Measurements from ENCODE around the gene ITGB8. TPM values are rescaled to one million over a fixed set of nuclear protein-coding genes. Genes with fewer than 3 reads are reported as not detected.
A peak's percentile ranks its signal among the peaks of the same experiment; 100 is the strongest.
"Not testable (repeated sequence)": the region's sequence is repeated elsewhere in the genome, so short reads cannot be mapped to it uniquely, and the experiment has no call there.

The ITGB8 gene
- polyA plus RNA-seq, 3 donors: 33.1 to 67.9 (median 39.6) TPM

- DNase-seq (ENCODE audit: extremely low read depth in 1 of 11, low read depth in 9 of 11, low spot score in 4 of 11): no peak
These were observed 24.2 kb downstream of the ITGB8 start for GRCh38 chr7:20354610-20355528.

DNA sequence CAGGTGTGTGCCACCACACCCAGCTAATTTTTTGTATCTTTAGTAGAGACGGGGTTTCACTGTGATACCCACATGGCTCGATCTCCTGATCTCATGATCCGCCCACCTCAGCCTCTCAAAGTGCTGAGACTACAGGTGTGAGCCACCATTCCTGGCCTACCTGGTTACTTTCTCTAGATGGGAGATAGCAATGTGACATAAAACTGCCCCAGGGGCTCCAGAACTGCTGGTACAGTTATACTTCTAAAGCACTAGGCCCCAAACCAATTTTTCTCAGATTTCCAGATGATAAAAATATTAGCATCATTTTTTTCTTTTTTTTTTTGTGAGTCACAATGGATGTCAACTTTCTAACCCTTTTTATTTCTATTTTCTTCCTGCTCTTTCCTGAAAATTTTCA, 27.4 kb downstream of the ITGB8 start:
- DNase-seq (ENCODE audit: extremely low read depth in 1 of 11, low read depth in 9 of 11, low spot score in 4 of 11): no peak

GRCh38 chr7:20358762-20359282, 28.1 kb downstream of the ITGB8 start:
- DNase-seq (ENCODE audit: extremely low read depth in 1 of 11, low read depth in 9 of 11, low spot score in 4 of 11): no peak

GRCh38 chr7:20359341-20359963, 28.8 kb downstream of the ITGB8 start:
- DNase-seq (ENCODE audit: extremely low read depth in 1 of 11, low read depth in 9 of 11, low spot score in 4 of 11): no peak

- DNase-seq (ENCODE audit: extremely low read depth in 1 of 11, low read depth in 9 of 11, low spot score in 4 of 11): no peak
These were observed 32.0 kb downstream of the ITGB8 start for GRCh38 chr7:20362574-20363253.

- no peak for DNase-seq (ENCODE audit: extremely low read depth in 1 of 11, low read depth in 9 of 11, low spot score in 4 of 11)
These were observed 34.0 kb downstream of the ITGB8 start for GRCh38 chr7:20364571-20365196.

- no peak for DNase-seq (ENCODE audit: extremely low read depth in 1 of 11, low read depth in 9 of 11, low spot score in 4 of 11)
These were observed 34.8 kb downstream of the ITGB8 start for GRCh38 chr7:20365486-20365885.

DNA sequence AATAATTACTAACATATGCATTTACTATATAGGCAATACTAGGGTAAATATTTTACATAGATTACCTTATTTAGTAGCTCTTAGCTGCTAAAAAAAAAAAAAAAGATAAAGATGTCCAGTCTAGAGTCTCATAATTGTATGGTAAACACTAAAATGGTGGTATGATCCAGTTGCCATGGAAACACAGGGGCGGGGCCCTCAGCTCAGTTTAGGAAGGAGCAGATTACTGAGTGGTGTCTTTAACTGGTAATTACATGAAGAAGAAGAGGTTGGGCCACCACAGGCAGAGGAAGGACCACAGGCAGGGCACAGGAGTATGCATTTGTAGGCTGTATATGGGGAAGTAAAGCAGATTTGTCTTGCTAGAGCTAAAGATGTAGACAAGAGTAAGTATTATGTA, 43.7 kb downstream of the ITGB8 start:
- DNase-seq (ENCODE audit: extremely low read depth in 1 of 11, low read depth in 9 of 11, low spot score in 4 of 11): no peak

DNA sequence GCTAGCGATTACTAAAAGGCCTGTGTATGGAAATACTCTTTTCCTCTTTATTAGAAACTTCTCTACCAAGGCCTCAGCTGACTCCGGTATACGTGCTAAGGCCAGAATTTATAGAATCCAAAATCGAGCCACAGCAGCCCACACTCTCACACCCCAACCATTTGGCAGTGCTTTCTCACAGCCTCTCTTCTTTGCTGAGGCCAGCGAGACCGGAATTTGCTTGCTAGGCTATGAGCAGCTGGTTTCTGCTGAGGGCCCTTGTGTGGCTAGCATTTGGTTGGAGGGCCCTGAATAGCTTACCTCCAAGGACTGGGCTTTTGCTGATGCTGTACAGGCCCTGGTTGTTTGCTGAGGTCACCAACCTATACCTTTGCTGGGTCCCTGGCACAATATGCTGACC, 46.1 kb downstream of the ITGB8 start:
- no peak for DNase-seq (ENCODE audit: extremely low read depth in 1 of 11, low read depth in 9 of 11, low spot score in 4 of 11)

DNA sequence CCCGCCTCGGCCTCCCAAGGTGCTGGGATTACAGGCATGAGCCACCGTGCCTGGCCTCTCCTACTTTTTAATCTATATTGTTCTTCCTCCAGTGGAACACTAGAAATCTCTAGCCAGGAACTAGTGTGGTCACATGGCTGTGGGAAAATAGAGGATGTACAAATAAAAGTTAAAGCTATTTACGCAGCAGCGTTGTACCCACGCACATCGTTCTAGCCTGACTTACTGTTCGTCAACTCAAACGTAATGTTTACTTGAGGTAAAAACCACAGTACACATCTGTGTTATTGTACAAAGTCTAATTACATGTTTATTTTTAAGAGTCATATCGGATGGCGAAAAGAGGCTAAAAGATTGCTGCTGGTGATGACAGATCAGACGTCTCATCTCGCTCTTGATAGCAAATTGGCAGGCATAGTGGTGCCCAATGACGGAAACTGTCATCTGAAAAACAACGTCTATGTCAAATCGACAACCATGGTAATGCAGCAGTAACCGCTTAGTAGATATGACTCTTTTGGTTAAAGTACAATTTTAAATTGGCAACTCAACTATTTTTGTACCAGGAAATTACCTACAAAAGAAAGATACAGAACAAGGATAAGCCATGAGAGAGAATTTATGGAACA, 50.8 kb downstream of the ITGB8 start:
- DNase-seq (ENCODE audit: extremely low read depth in 1 of 11, low read depth in 9 of 11, low spot score in 4 of 11): no peak

DNA sequence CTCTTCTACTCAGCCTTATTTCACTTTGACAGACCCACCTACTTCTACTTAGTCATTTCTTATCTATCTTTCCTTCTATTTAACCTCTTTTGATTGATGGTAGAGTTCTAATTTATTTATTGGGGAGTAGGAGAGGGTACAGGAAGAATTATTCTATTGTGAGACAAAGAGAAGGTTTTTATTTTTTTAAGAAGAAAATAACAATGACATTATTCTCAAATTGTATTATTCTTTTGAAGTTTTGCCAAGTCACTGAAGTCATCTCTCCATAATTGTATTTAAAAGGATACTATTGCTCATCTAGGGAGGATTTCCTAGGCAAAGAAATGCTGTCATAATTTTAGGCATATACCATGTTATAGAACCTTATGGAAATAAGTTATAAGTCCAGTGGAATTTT, 52.7 kb downstream of the ITGB8 start:
- DNase-seq (ENCODE audit: extremely low read depth in 1 of 11, low read depth in 9 of 11, low spot score in 4 of 11): no peak

DNA sequence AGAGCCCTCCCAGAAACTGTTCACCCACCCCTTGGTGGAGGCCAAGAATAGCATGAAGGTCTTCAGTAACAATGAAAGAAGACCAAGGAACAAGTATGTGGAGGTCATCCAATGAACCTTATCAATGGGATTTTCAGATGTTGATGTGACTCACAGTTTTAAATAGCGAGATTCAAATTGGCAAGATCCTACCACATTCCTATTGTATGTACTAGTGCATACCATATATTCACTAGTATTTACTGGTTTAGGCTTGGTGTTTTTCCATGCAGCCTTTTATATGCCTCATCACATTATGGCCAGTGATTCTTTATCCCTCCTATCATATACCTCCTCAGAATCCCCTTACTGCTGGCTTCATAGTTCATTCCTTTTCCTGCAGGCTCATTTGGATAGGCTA, 54.4 kb downstream of the ITGB8 start:
- no peak for DNase-seq (ENCODE audit: extremely low read depth in 1 of 11, low read depth in 9 of 11, low spot score in 4 of 11)

- peak in 1 of 11 donors; percentile 37 for DNase-seq (ENCODE audit: extremely low read depth in 1 of 11, low read depth in 9 of 11, low spot score in 4 of 11)
These were observed 57.4 kb downstream of the ITGB8 start for GRCh38 chr7:20388084-20388483.

GRCh38 chr7:20389192-20389591, 58.5 kb downstream of the ITGB8 start:
- DNase-seq (ENCODE audit: extremely low read depth in 1 of 11, low read depth in 9 of 11, low spot score in 4 of 11): not testable (repeated sequence)

DNA sequence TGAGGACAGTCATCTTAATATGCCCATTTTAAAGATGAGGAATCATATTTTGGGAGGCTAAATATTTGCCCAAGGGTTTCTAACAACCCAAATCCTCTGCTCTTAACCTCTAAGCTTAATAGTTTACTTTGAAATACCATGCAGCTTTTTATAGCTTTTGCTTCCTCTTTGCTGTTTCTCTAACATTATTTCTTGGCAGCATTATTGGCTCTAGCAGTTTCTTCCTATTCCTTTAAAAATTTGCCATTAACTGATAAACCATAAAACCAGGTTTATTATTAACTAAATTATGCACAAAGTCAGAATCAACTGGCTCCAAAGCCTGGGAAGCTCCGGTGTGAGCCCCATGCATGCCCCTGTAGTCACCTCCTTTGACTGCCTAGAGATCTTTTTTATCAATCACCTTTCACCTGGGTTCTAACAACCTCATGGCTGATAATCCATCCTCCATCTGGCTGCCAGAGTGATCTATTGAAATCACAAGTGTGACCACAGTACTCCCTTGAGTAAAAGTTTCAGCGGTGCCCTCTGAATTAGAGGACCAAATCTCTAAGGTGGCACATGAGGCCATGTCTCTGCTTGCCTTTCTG, 62.4 kb downstream of the ITGB8 start:
- peak in 1 of 11 donors; percentile 46 for DNase-seq (ENCODE audit: extremely low read depth in 1 of 11, low read depth in 9 of 11, low spot score in 4 of 11)

GRCh38 chr7:20393616-20394015, 62.9 kb downstream of the ITGB8 start:
- DNase-seq (ENCODE audit: extremely low read depth in 1 of 11, low read depth in 9 of 11, low spot score in 4 of 11): no peak

DNA sequence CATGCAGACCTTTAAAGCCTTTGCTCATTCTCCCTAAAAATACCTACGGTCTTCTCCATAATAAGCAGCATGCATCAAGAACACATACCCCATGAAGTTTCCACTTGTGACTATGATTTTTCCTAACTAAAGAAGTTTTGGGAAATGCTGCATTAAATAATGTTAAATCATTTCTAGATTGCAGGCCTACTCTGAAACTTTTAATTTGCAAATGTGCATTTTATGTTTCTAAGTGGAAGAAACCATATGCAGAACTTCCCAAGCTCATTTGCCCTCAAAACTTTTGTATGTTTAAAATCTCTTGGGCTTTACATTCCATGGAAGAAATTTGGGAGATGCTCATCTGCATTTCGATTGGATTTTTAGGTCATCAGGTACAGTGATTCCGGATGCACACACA, 63.6 kb downstream of the ITGB8 start:
- DNase-seq (ENCODE audit: extremely low read depth in 1 of 11, low read depth in 9 of 11, low spot score in 4 of 11): no peak

- DNase-seq (ENCODE audit: extremely low read depth in 1 of 11, low read depth in 9 of 11, low spot score in 4 of 11): no peak
These were observed 64.4 kb downstream of the ITGB8 start for GRCh38 chr7:20395104-20395503.

DNA sequence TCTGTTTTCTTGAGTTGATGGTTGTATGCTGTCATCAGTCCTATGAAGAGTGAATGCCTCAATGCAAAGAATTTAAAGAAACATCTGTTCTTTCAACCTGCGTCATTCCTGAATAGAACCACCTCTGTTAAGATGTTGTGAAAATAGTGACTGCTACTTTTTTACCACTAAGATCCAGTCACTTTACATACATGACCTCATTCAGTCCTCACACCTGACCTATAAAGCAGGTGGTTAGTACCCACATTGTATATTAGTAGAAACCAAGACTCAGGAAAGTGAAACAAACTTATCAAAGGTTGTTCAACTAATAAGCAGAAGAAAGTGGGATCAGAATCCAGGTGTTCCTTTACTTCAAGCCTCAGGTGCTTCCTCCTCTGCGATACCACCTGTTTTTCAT, 64.8 kb downstream of the ITGB8 start:
- no peak for DNase-seq (ENCODE audit: extremely low read depth in 1 of 11, low read depth in 9 of 11, low spot score in 4 of 11)
